Measurements from ENCODE around the gene ANKRD23. TPM values are rescaled to one million over a fixed set of nuclear protein-coding genes. Genes with fewer than 3 reads are reported as not detected.

The ANKRD23 gene
- total RNA-seq, 3 donors from 2014 or later = 3.2 to 5.1 (median 4.9) TPM

DNA sequence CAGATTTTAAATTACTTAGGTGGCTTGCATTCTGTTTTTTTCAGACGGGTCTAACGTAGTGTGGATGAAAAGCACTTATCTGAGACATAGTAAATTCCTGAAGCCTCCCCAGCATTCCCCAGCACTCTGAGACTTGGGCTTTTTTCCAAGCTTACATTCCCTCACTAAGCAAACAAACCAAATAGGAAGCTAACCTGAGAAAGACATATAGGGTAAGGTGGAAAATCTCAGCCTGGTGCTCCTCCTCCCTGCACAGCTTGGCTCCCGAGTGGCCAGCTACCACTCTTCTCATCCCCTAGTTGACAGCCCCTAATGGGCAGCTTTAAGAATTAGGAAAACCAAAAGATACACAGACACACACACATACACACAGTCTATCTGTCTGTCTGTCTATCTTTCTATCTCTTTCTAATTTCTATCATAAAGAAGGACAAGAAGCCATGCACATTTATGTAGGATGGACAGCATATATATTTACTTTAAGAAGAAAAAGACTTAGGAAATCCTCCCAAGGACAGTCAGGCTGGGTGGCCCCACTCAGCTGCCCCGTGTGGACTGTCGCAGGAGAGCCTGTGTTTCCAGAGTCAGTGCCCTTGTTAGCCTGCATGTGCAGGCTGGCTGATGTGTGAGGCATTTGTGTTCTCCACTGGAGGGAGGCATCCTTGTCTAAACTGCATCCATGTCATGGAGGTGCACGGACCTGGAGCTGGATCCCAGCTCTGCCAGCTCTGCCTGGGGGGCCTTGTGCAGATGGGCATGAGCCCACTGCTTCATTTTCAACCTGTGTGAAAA is 19.5 kb downstream of the ANKRD23 start:
- intact Hi-C loops (cut with DNase I, micrococcal nuclease) = no loop called here
- peak; percentile 46 for ATAC-seq

GRCh38 chr2:96823198-96823597 is 20.6 kb downstream of the ANKRD23 start:
- no peaks in the 10 kb centered on the region for H3K9me3 ChIP-seq
- peaks cover 37% of the 10 kb centered on the region for H3K4me1 ChIP-seq (ENCODE audit: low read depth)
- intact Hi-C loops (cut with DNase I, micrococcal nuclease) = no loop called here
- ATAC-seq = no peak
- TF ChIP-seq, protein P1, sequence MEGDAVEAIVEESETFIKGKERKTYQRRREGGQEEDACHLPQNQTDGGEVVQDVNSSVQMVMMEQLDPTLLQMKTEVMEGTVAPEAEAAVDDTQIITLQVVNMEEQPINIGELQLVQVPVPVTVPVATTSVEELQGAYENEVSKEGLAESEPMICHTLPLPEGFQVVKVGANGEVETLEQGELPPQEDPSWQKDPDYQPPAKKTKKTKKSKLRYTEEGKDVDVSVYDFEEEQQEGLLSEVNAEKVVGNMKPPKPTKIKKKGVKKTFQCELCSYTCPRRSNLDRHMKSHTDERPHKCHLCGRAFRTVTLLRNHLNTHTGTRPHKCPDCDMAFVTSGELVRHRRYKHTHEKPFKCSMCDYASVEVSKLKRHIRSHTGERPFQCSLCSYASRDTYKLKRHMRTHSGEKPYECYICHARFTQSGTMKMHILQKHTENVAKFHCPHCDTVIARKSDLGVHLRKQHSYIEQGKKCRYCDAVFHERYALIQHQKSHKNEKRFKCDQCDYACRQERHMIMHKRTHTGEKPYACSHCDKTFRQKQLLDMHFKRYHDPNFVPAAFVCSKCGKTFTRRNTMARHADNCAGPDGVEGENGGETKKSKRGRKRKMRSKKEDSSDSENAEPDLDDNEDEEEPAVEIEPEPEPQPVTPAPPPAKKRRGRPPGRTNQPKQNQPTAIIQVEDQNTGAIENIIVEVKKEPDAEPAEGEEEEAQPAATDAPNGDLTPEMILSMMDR (IDR thresholded peaks at IDR 0.05) = no peak
- H3K4me3 ChIP-seq = no peak overlapping the region
- H3K36me3 ChIP-seq (ENCODE audit: low read depth) = peaks cover 8% of the 10 kb centered on the region
- peak in 1 of 3 donors; percentile 31 for DNase-seq

More for the DNA sequence above, 19.5 kb downstream of the ANKRD23 start:
- Histone ChIP-seq H3K4me1 (ENCODE audit: low read depth) (peaks cover 27% of the 10 kb centered on the region), H3K4me3 (no peak overlapping the region), H3K9me3 (no peaks in the 10 kb centered on the region), H3K36me3 (ENCODE audit: low read depth) (peaks cover 8% of the 10 kb centered on the region)
- TF ChIP-seq, protein P1 (IDR thresholded peaks at IDR 0.05) = no peak
- peak in 1 of 3 donors; percentile 11 for DNase-seq

DNA sequence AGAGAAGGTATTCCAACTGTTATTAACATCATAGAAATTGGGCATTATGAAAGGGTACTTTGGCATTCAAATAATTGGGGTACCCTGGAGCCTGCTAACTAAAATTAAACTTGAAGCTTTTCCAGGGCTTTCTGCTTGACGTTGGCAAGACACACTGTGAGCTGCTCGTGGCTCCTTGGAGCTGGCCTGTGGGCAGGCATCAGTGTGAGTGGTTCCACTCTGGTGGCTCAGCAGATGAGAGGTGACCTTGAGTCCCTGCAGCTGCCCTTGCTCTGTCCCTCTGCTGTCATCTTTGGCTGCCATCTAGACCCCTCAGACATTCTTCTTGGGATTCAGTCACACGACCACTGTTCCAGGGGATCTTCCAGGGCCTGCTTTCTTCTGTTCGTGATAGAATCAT is 21.0 kb downstream of the ANKRD23 start:
- no peaks in the 10 kb centered on the region for H3K9me3 ChIP-seq
- intact Hi-C loops (cut with DNase I, micrococcal nuclease) = no loop called here
- DNase-seq (peak in 1 of 3 donors; percentile 7), ATAC-seq (no peak)
- H3K4me3 ChIP-seq = no peak overlapping the region
- TF ChIP-seq, protein P1 (IDR thresholded peaks at IDR 0.05) = no peak
- H3K4me1 ChIP-seq (ENCODE audit: low read depth) = peaks cover 41% of the 10 kb centered on the region
- H3K36me3 ChIP-seq (ENCODE audit: low read depth) = peaks cover 8% of the 10 kb centered on the region

DNA sequence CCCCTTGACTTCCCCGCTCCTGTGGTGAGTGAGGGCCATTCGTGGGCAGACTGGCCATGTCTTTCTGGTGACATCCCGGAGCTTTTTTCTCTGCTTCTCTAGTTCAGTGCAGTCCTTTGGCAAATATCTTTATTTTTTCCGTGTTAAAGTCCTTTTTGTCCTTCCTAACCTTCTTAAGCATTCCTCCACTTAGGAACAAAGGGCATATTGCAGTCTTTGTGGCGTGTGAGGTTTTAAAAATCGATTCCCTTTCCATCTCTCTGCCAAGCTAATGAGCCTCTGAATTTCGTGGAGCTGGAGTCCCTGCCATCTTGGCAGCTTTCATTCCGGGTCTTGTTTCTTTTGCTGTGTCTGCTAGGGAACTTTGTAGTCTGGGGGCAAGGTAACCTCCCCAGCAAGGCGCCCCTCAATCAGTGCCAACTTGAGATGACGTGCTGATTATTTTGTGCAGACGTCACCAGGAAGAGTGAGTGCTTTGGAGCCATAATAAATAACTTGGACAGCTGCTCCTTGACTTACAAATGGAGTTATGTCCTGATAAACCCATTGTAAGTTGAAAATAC is 22.6 kb downstream of the ANKRD23 start:
- intact Hi-C loops (cut with DNase I, micrococcal nuclease) = no loop called here
- peaks cover 8% of the 10 kb centered on the region for H3K36me3 ChIP-seq (ENCODE audit: low read depth)
- H3K4me1 ChIP-seq (ENCODE audit: low read depth) = peaks cover 49% of the 10 kb centered on the region
- TF ChIP-seq, protein P1 (IDR thresholded peaks at IDR 0.05) = no peak
- no peaks in the 10 kb centered on the region for H3K9me3 ChIP-seq
- DNase-seq (no peak), ATAC-seq (no peak)
- H3K4me3 ChIP-seq = no peak overlapping the region

GRCh38 chr2:96819876-96820511 is 23.8 kb downstream of the ANKRD23 start:
- H3K36me3 ChIP-seq (ENCODE audit: low read depth) = no peaks in the 10 kb centered on the region
- intact Hi-C loops (cut with DNase I, micrococcal nuclease) = no loop called here
- TF ChIP-seq, protein P1 (IDR thresholded peaks at IDR 0.05) = no peak
- ATAC-seq (no peak), DNase-seq (peak in 1 of 3 donors; percentile 7)
- no peak overlapping the region for H3K4me3 ChIP-seq
- peaks cover 53% of the 10 kb centered on the region for H3K4me1 ChIP-seq (ENCODE audit: low read depth)
- H3K9me3 ChIP-seq = no peaks in the 10 kb centered on the region
